Epithelial cell of esophagus (primary cell): ENCODE measurements around the gene CCDC201.
"Not testable (repeated sequence)": the region's sequence is repeated elsewhere in the genome, so short reads cannot be mapped to it uniquely, and the experiment has no call there.

ENCODE experiments used
- DNase-seq: peaks from one replicate; pipeline ENCODE4 v3.0.0; 2010; ENCODE audit warnings: low read depth
- H3K4me3 ChIP-seq: 2 replicates; pipeline ENCODE4 v1.5.1; 2011; ENCODE audit warnings: mild to moderate bottlenecking, low read length, control low read depth
- CTCF ChIP-seq: IDR thresholded peaks from 2 replicates; pipeline ENCODE4 v1.5.1; 2011; ENCODE audit warnings: low read depth, mild to moderate bottlenecking, low read length, control low read depth, inconsistent platforms; ENCODE audit not compliant: insufficient read depth; ENCODE audit errors: missing control alignments

CCDC201 gene

GRCh38 chr7:45863715-45864114 lies 9.2 kb downstream of the CCDC201 start:
- DNase-seq, result no peak
- TF ChIP-seq CTCF, result no peak

GRCh38 chr7:45856888-45857287 lies 16.0 kb downstream of the CCDC201 start:
- H3K4me3 ChIP-seq, DNase-seq: not testable (repeated sequence)

More at GRCh38 chr7:45863715-45864114, 9.2 kb downstream of the CCDC201 start:
- H3K4me3 ChIP-seq, result no peak overlapping the region

GRCh38 chr7:45855680-45856079 lies 17.2 kb downstream of the CCDC201 start:
- peak; percentile 61 for DNase-seq
- H3K4me3 ChIP-seq, result not testable (repeated sequence)

GRCh38 chr7:45853491-45853890 lies 19.4 kb downstream of the CCDC201 start:
- not testable (repeated sequence) for DNase-seq, H3K4me3 ChIP-seq

GRCh38 chr7:45852984-45853383 lies 19.9 kb downstream of the CCDC201 start:
- not testable (repeated sequence) for DNase-seq, H3K4me3 ChIP-seq

GRCh38 chr7:45848734-45849133 lies 24.1 kb downstream of the CCDC201 start:
- not testable (repeated sequence) for H3K4me3 ChIP-seq, DNase-seq

GRCh38 chr7:45846536-45846935 lies 26.3 kb downstream of the CCDC201 start:
- H3K4me3 ChIP-seq, DNase-seq: not testable (repeated sequence)

- not testable (repeated sequence) for H3K4me3 ChIP-seq, DNase-seq
Observed at GRCh38 chr7:45841926-45842717, 30.8 kb downstream of the CCDC201 start.

- H3K4me3 ChIP-seq, DNase-seq: not testable (repeated sequence)
Observed at GRCh38 chr7:45838852-45839251, 34.0 kb downstream of the CCDC201 start.

GRCh38 chr7:45832433-45833177 lies 40.3 kb downstream of the CCDC201 start:
- DNase-seq, result not testable (repeated sequence)

GRCh38 chr7:45829846-45830245 lies 43.0 kb downstream of the CCDC201 start:
- H3K4me3 ChIP-seq, DNase-seq: not testable (repeated sequence)

More at GRCh38 chr7:45832433-45833177, 40.3 kb downstream of the CCDC201 start:
- not testable (repeated sequence) for H3K4me3 ChIP-seq

GRCh38 chr7:45827731-45828130 lies 45.2 kb downstream of the CCDC201 start:
- DNase-seq, H3K4me3 ChIP-seq: not testable (repeated sequence)

GRCh38 chr7:45826550-45826949 lies 46.3 kb downstream of the CCDC201 start:
- not testable (repeated sequence) for DNase-seq, H3K4me3 ChIP-seq

- DNase-seq, H3K4me3 ChIP-seq: not testable (repeated sequence)
Observed at GRCh38 chr7:45818763-45819162, 54.1 kb downstream of the CCDC201 start.

GRCh38 chr7:45817913-45818312 lies 55.0 kb downstream of the CCDC201 start:
- DNase-seq, H3K4me3 ChIP-seq: not testable (repeated sequence)

GRCh38 chr7:45817016-45817415 lies 55.9 kb downstream of the CCDC201 start:
- H3K4me3 ChIP-seq, DNase-seq: not testable (repeated sequence)

- not testable (repeated sequence) for DNase-seq
Observed at GRCh38 chr7:45814216-45815118, 58.4 kb downstream of the CCDC201 start.

GRCh38 chr7:45813771-45814170 lies 59.1 kb downstream of the CCDC201 start:
- DNase-seq, H3K4me3 ChIP-seq: not testable (repeated sequence)

More at GRCh38 chr7:45814216-45815118, 58.4 kb downstream of the CCDC201 start:
- H3K4me3 ChIP-seq, result not testable (repeated sequence)
